SK-N-SH (cell line): ENCODE results near the gene EZR. TPM values are rescaled to one million over a fixed set of nuclear protein-coding genes. Genes with fewer than 3 reads are reported as not detected.

ENCODE experiments used
- CTCF ChIA-PET: fragments of 300-600, 350-600 bp; formaldehyde crosslinking; extraction: SDS; loops from one replicate; lab custom pipeline; 2021; lab: Yijun Ruan, JAX
- POLR2A ChIA-PET: fragments of 350-600 bp; sonication (Branson Sonifier 250); formaldehyde crosslinking; extraction: SDS; loops from one replicate; lab custom pipeline; 2020; ENCODE audit warnings: antibody characterized with exemption, inconsistent platforms; lab: Yijun Ruan, JAX
- DNase-seq: peaks from one replicate; pipeline ENCODE4 v3.0.0; 2012
- H2AFZ ChIP-seq: fragments of 200-600 bp; sonication (generic); 2 replicates; pipeline ENCODE4 v1.8.1; 2016; ENCODE audit warnings: antibody characterized with exemption, mild to moderate bottlenecking, low read depth
- H3F3A ChIP-seq: fragments of 200-600 bp; sonication (generic); replicated peaks from 2 replicates; pipeline ENCODE3; 2016; ENCODE audit warnings: antibody characterized with exemption, mild to moderate bottlenecking; ENCODE audit not compliant: insufficient read depth
- H3K27ac ChIP-seq, 2 experiments: fragments of 200-500 bp in 1 of 2; fragments of 200-600 bp in 1 of 2; sonication (Bioruptor generic) in 1 of 2; sonication (generic), shearing (Covaris generic) in 1 of 2; 2 replicates each; pipeline versions ENCODE4 v1.5.1 to v1.6.1; 2014 to 2016; ENCODE audit warnings: low read depth in 2 of 2, inconsistent platforms in 1 of 2, low read length in 1 of 2, mild to moderate bottlenecking in 1 of 2, mixed read lengths in 1 of 2
- H3K27me3 ChIP-seq: fragments of 200-600 bp; sonication (generic), shearing (Covaris generic); 2 replicates; pipeline ENCODE4 v1.6.1; 2016; ENCODE audit warnings: mixed run types; ENCODE audit not compliant: insufficient read depth
- H3K36me3 ChIP-seq, 2 experiments: fragments of 200-500 bp in 1 of 2; fragments of 200-600 bp in 1 of 2; sonication (Bioruptor generic) in 1 of 2; sonication (generic) in 1 of 2; replicated peaks in 1 of 2; 2 replicates each; pipeline versions ENCODE3 to v1.5.1; 2014 to 2016; ENCODE audit warnings: low read length in 1 of 2, mild to moderate bottlenecking in 1 of 2; ENCODE audit not compliant: insufficient read depth in 2 of 2, control insufficient read depth in 1 of 2
- H3K4me1 ChIP-seq, 2 experiments: fragments of 200-500 bp in 1 of 2; fragments of 200-600 bp in 1 of 2; sonication (Bioruptor generic) in 1 of 2; sonication (generic), shearing (Covaris generic) in 1 of 2; 2 replicates each; pipeline versions ENCODE4 v1.5.1 to v1.6.1; 2014 to 2016; ENCODE audit warnings: low read depth in 1 of 2, low read length in 1 of 2, mixed run types in 1 of 2; ENCODE audit not compliant: insufficient read depth in 2 of 2, control insufficient read depth in 1 of 2
- H3K4me2 ChIP-seq: fragments of 200-600 bp; sonication (generic), shearing (Covaris generic); 2 replicates; pipeline ENCODE4 v1.6.1; 2017; ENCODE audit warnings: mixed run types
- H3K4me3 ChIP-seq, 2 experiments: fragments of 200-500 bp in 1 of 2; fragments of 200-600 bp in 1 of 2; sonication (Bioruptor generic) in 1 of 2; sonication (generic), shearing (Covaris generic) in 1 of 2; 2 replicates each; pipeline versions ENCODE4 v1.5.1 to v1.8.1; 2014 to 2016; ENCODE audit warnings: low read depth in 2 of 2, inconsistent platforms in 1 of 2, low read length in 1 of 2, mild to moderate bottlenecking in 1 of 2, mixed read lengths in 1 of 2, moderate library complexity in 1 of 2
- H3K79me2 ChIP-seq: fragments of 200-600 bp; sonication (generic); 2 replicates; pipeline ENCODE4 v1.8.1; 2017; ENCODE audit warnings: mild to moderate bottlenecking; ENCODE audit not compliant: insufficient read depth
- H3K9ac ChIP-seq: fragments of 200-600 bp; sonication (generic); 2 replicates; pipeline ENCODE4 v1.6.1; 2017; ENCODE audit warnings: mixed run types
- H3K9me2 ChIP-seq: fragments of 200-600 bp; sonication (generic); 2 replicates; pipeline ENCODE4 v1.6.1; 2017; ENCODE audit warnings: mixed run types
- H3K9me3 ChIP-seq: fragments of 200-600 bp; sonication (generic); 2 replicates; pipeline ENCODE4 v1.6.1; 2017; ENCODE audit warnings: mixed run types, mild to moderate bottlenecking, moderate library complexity
- H4K20me1 ChIP-seq: fragments of 200-600 bp; sonication (generic); 2 replicates; pipeline ENCODE4 v1.6.1; 2017; ENCODE audit warnings: mild to moderate bottlenecking, mixed run types; ENCODE audit not compliant: insufficient read depth
- CHD2 ChIP-seq: fragments of 150-350 bp; IDR thresholded peaks from 2 replicates; pipeline ENCODE4 v1.6.1; 2018; ENCODE audit warnings: low read length; ENCODE audit not compliant: partially characterized antibody
- EP300 ChIP-seq, 2 experiments: IDR thresholded peaks; 2 replicates each; pipeline versions ENCODE4 v1.4.0 to v1.6.1; 2012; ENCODE audit warnings: borderline replicate concordance in 1 of 2, low read depth in 1 of 2, low read length in 1 of 2
- FOSL2 ChIP-seq: IDR thresholded peaks from 2 replicates; pipeline ENCODE4 v1.4.0; 2012; ENCODE audit warnings: low read depth, mild to moderate bottlenecking, moderate library complexity, borderline replicate concordance
- FOXJ3 ChIP-seq: sonication (generic); formaldehyde crosslinking; IDR thresholded peaks from 2 replicates; pipeline ENCODE4 v1.5.1; 2020; ENCODE audit warnings: mild to moderate bottlenecking, missing genetic modification reagents
- GABPA ChIP-seq: IDR thresholded peaks from 2 replicates; pipeline ENCODE4 v1.4.0; 2012; ENCODE audit warnings: low read depth, mild to moderate bottlenecking
- IRF3 ChIP-seq: fragments of 150-350 bp; IDR thresholded peaks from 2 replicates; pipeline ENCODE4 v1.6.1; 2016; ENCODE audit warnings: mild to moderate bottlenecking, low read depth, low read length
- JUND ChIP-seq: IDR thresholded peaks from 2 replicates; pipeline ENCODE4 v1.4.0; 2012
- MEF2A ChIP-seq: IDR thresholded peaks from 2 replicates; pipeline ENCODE4 v1.4.0; 2012; ENCODE audit warnings: low read depth, borderline replicate concordance
- MXI1 ChIP-seq: IDR thresholded peaks from 2 replicates; pipeline ENCODE4 v1.6.1; 2012; ENCODE audit warnings: mild to moderate bottlenecking, low read depth, low read length, improper control_type of control experiment
- NRF1 ChIP-seq: IDR thresholded peaks from 2 replicates; pipeline ENCODE4 v1.6.1; 2012; ENCODE audit warnings: low read depth, mild to moderate bottlenecking, low read length
- PBX3 ChIP-seq: IDR thresholded peaks from 2 replicates; pipeline ENCODE4; 2012
- POLR2AphosphoS5 ChIP-seq: IDR thresholded peaks from 2 replicates; pipeline ENCODE4 v1.6.1; 2012; ENCODE audit warnings: low read depth, low read length
- RCOR1 ChIP-seq: fragments of 150-350 bp; IDR thresholded peaks from 2 replicates; pipeline ENCODE4 v1.6.1; 2017; ENCODE audit warnings: antibody characterized with exemption, low read length
- RFX5 ChIP-seq: IDR thresholded peaks from 2 replicates; pipeline ENCODE4 v1.6.1; 2012; ENCODE audit warnings: mild to moderate bottlenecking, improper control_type of control experiment, low read length
- TAF1 ChIP-seq: IDR thresholded peaks from 2 replicates; pipeline ENCODE4 v1.6.1; 2012; ENCODE audit warnings: low read depth, mild to moderate bottlenecking, low read length, moderate library complexity, borderline replicate concordance
- TCF12 ChIP-seq: IDR thresholded peaks from 2 replicates; pipeline ENCODE4 v1.4.0; 2012
- TEAD4 ChIP-seq: IDR thresholded peaks from 2 replicates; pipeline ENCODE4 v1.4.0; 2012; ENCODE audit warnings: mild to moderate bottlenecking, borderline replicate concordance; ENCODE audit not compliant: insufficient read depth
- USF2 ChIP-seq: fragments of 150-350 bp; IDR thresholded peaks from 2 replicates; pipeline ENCODE4 v1.6.1; 2017; ENCODE audit warnings: antibody characterized with exemption, low read length, low read depth, borderline replicate concordance
- ZBTB33 ChIP-seq: IDR thresholded peaks from 2 replicates; pipeline ENCODE4 v1.4.0; 2012; ENCODE audit warnings: low read depth, borderline replicate concordance
- WGBS: methylation state at CpG from one replicate; pipeline ENCODE4 v1.1.6; 2017; ENCODE audit warnings: low lambda C conversion rate; 5-methylcytosine and 5-hydroxymethylcytosine counted together
- polyA plus RNA-seq, 3 experiments: library from polyadenylated mRNA; depleted of rRNA; stranded (reverse); fragments of >200 nt; gene quantifications; 2 replicates each; pipeline ENCODE4 v1.2.3, GENCODE V29; 2012

EZR gene
- polyA plus RNA-seq, 1 of the 3 experiments (the other 2 are of a cell fraction) = 92.0 TPM

GRCh38 chr6:158768436-158768835, 50.7 kb downstream of the EZR start:
- H3K4me3 ChIP-seq = no peak overlapping the region
- POLR2A ChIA-PET = no interaction called here
- no peak overlapping the region for H3K9ac ChIP-seq
- no peak overlapping the region for H3K27ac ChIP-seq
- no peak for DNase-seq
- no peaks in the 10 kb centered on the region for H4K20me1 ChIP-seq
- peaks cover 3% of the 10 kb centered on the region; the same call in 1 of the 2 replicates for H3K79me2 ChIP-seq
- no peaks in the 10 kb centered on the region for H3K9me2 ChIP-seq
- no peaks in the 10 kb centered on the region for H3F3A ChIP-seq
- H3K36me3 ChIP-seq = peaks cover 27 to 71% of the 10 kb centered on the region in 2 experiments
- CTCF ChIA-PET = interaction anchor here (2.6 kb wide), 1 partner anchor 13 kb away, joined by 9 read pairs; no protein-coding TSS in a partner anchor
- WGBS = 92% methylated on average over 4 of the region's 8 CpGs
- H3K4me2 ChIP-seq = no peak overlapping the region
- no peaks in the 10 kb centered on the region for H3K9me3 ChIP-seq
- no peaks in the 10 kb centered on the region for H3K27me3 ChIP-seq
- no peak overlapping the region for H2AFZ ChIP-seq
- TF ChIP-seq GABPA (no peak), IRF3 (no peak), MEF2A (no peak), TAF1 (no peak), RFX5 (no peak), POLR2AphosphoS5 (no peak), NRF1 (no peak), MXI1 (no peak)
- peaks cover 0 to 10% of the 10 kb centered on the region in 2 experiments; a peak in 1 of 4 replicates for H3K4me1 ChIP-seq

- no peak for TF ChIP-seq TEAD4
- TF ChIP-seq POLR2AphosphoS5 = no peak
- TF ChIP-seq PBX3 = no peak
- TF ChIP-seq GABPA = no peak
- TF ChIP-seq ZBTB33 = no peak
- TF ChIP-seq CHD2 = no peak
- no peak for TF ChIP-seq JUND
- TF ChIP-seq FOXJ3 (CRISPR knock-in tag) = no peak
- TF ChIP-seq RCOR1 = no peak
- no peak for TF ChIP-seq NRF1
- TF ChIP-seq MEF2A = no peak
- TF ChIP-seq EP300 (IDR thresholded peaks at IDR 0.05; ENCODE audit: borderline replicate concordance in 1 of 2, low read depth in 1 of 2, low read length in 1 of 2) = no peak
- TF ChIP-seq FOSL2 = no peak
- TF ChIP-seq RFX5 = no peak
- no peak for TF ChIP-seq TCF12
- TF ChIP-seq USF2 = no peak
- no peaks in the 10 kb centered on the region for H3K79me2 ChIP-seq
Measured at GRCh38 chr6:158767709-158768108, 51.5 kb downstream of the EZR start.

More at GRCh38 chr6:158767709-158768108, 51.5 kb downstream of the EZR start:
- ChIA-PET CTCF (interaction anchor here (2.6 kb wide), 1 partner anchor 14 kb away, joined by 9 read pairs; no protein-coding TSS in a partner anchor), POLR2A (no interaction called here)
- H3K9ac ChIP-seq = no peak overlapping the region
- H3K27ac ChIP-seq = no peak overlapping the region
- DNase-seq = no peak
- no peak overlapping the region for H3K4me2 ChIP-seq
- H3K4me1 ChIP-seq = peaks cover 0 to 14% of the 10 kb centered on the region in 2 experiments; a peak in 1 of 4 replicates
- WGBS = 95% methylated on average over 6 of the region's 6 CpGs
- H3K4me3 ChIP-seq = no peak overlapping the region
- H3F3A ChIP-seq = no peaks in the 10 kb centered on the region
- no peaks in the 10 kb centered on the region for H3K9me3 ChIP-seq
- H4K20me1 ChIP-seq = no peaks in the 10 kb centered on the region
- no peaks in the 10 kb centered on the region for H3K9me2 ChIP-seq
- peaks cover 25 to 65% of the 10 kb centered on the region in 2 experiments for H3K36me3 ChIP-seq
- no peak overlapping the region for H2AFZ ChIP-seq
- H3K27me3 ChIP-seq = no peaks in the 10 kb centered on the region
